Measurements from ENCODE around the gene XIRP2. TPM values are rescaled to one million over a fixed set of nuclear protein-coding genes. Genes with fewer than 3 reads are reported as not detected.

XIRP2 gene
- polyA plus RNA-seq, 2 of the 4 experiments (the other 2 are of a cell fraction): not detected

- TF ChIP-seq CHD4 (IDR thresholded peaks at IDR 0.05; ENCODE audit: borderline replicate concordance) (no peak), ZNF302 (CRISPR knock-in tag; IDR thresholded peaks at IDR 0.05) (no peak)
Measured at GRCh38 chr2:166895243-166895642, 7.0 kb downstream of the XIRP2 start (continued).

GRCh38 chr2:166897666-166898065 is 9.4 kb downstream of the XIRP2 start:
- Histone ChIP-seq H3K4me1 (no peaks in the 10 kb centered on the region), H3K27ac (no peak overlapping the region), H3K9me3 (no peaks in the 10 kb centered on the region), H3K4me2 (no peak overlapping the region), H3K4me3 (no peak overlapping the region)
- no peak for FAIRE-seq
- ATAC-seq: no peak
- POLR2A ChIA-PET: no interaction called here
- CTCF ChIA-PET: no interaction called here
- no peak for DNase-seq (ENCODE audit: low read depth in 1 of 2, low spot score in 1 of 2)
- TF ChIP-seq ESRRA (IDR thresholded peaks at IDR 0.05; ENCODE audit: borderline replicate concordance, low read length) (no peak), HOXA7 (CRISPR knock-in tag; IDR thresholded peaks at IDR 0.05) (no peak), BCL3 (IDR thresholded peaks at IDR 0.05) (no peak), HES2 (IDR thresholded peaks at IDR 0.05) (no peak), CHD4 (IDR thresholded peaks at IDR 0.05; ENCODE audit: borderline replicate concordance) (no peak), NR3C1 (IDR thresholded peaks at IDR 0.05) (no peak), CTCF (IDR thresholded peaks at IDR 0.05) (no peak), MYC (IDR thresholded peaks at IDR 0.05; ENCODE audit: borderline replicate concordance, low read length) (no peak), KDM1A (IDR thresholded peaks at IDR 0.05; ENCODE audit: low read depth) (no peak), TFCP2L1 (CRISPR knock-in tag; IDR thresholded peaks at IDR 0.05) (no peak), KDM5A (IDR thresholded peaks at IDR 0.05) (no peak), POLR2A (IDR thresholded peaks at IDR 0.05; ENCODE audit: low read length) (no peak)

- CTCF ChIA-PET: no interaction called here
- ATAC-seq (no peak), DNase-seq (ENCODE audit: low read depth in 1 of 2, low spot score in 1 of 2) (no peak), FAIRE-seq (no peak)
- no peak overlapping the region for H3K4me2 ChIP-seq
- H3K27ac ChIP-seq: no peak overlapping the region
- no peaks in the 10 kb centered on the region for H3K9me3 ChIP-seq
- TF ChIP-seq HES2 (IDR thresholded peaks at IDR 0.05) (no peak), NPAS2 (CRISPR knock-in tag; IDR thresholded peaks at IDR 0.05; ENCODE audit: borderline replicate concordance) (no peak), ZC3H11A (IDR thresholded peaks at IDR 0.05) (no peak), JUN (IDR thresholded peaks at IDR 0.05) (no peak), MAFK (IDR thresholded peaks at IDR 0.05; ENCODE audit: partially characterized antibody) (no peak), BCL3 (IDR thresholded peaks at IDR 0.05) (no peak), HEYL (CRISPR knock-in tag; IDR thresholded peaks at IDR 0.05) (no peak), ELK1 (IDR thresholded peaks at IDR 0.05; ENCODE audit: low read depth, low read length) (no peak)
- H3K4me1 ChIP-seq: no peaks in the 10 kb centered on the region
- H3K4me3 ChIP-seq: no peak overlapping the region
- WGBS (ENCODE audit: missing lambda C conversion rate): 35% methylated on average over 5 of the region's 5 CpGs
- POLR2A ChIA-PET: no interaction called here
Measured at GRCh38 chr2:166899676-166900075, 11.4 kb downstream of the XIRP2 start.
